Gastrocnemius medialis (tissue), 4 donors: ENCODE measurements around the gene POLR3A.

Source experiments
- CTCF ChIP-seq, 5 experiments: fragments of 450-650 bp in 3 of 5; fragments of 200-600 bp in 2 of 5; sonication (generic) in 2 of 5; IDR thresholded peaks in 4 of 5; conservative IDR thresholded peaks in 1 of 5; 1 replicate in 4 of 5; 2 replicates in 1 of 5; pipeline ENCODE4 v1.5.1; 2016 to 2019; ENCODE audit warnings: antibody characterized with exemption in 5 of 5, mild to moderate bottlenecking in 3 of 5, moderate library complexity in 3 of 5
- POLR2A ChIP-seq, 2 donors: fragments of 450-650 bp; IDR thresholded peaks; one replicate each; pipeline ENCODE4 v1.6.1; 2017; ENCODE audit warnings: antibody characterized with exemption in 2 of 2, mild to moderate bottlenecking in 2 of 2, moderate library complexity in 2 of 2

- TF ChIP-seq POLR2A (IDR thresholded peaks at IDR 0.05) (no peak), CTCF (IDR thresholded peaks at IDR 0.05 in 4 of 5, conservative IDR thresholded peaks at IDR 0.05 in 1 of 5) (no peak)
Measured at GRCh38 chr10:77962350-77963146, 66.8 kb downstream of the POLR3A start.
